Glutamatergic neuron (in vitro differentiated cells): ENCODE measurements around the gene NUP205. TPM values are rescaled to one million over a fixed set of nuclear protein-coding genes. Genes with fewer than 3 reads are reported as not detected.
"Not testable (repeated sequence)": the region's sequence is repeated elsewhere in the genome, so short reads cannot be mapped to it uniquely, and the experiment has no call there.

ENCODE experiments used
- DNase-seq: peaks from one replicate; pipeline ENCODE4 v3.0.0; 2022
- H3K27ac Mint-ChIP-seq: one replicate; pipeline ENCODE4 v1.8.0; 2020; ENCODE audit warnings: mild to moderate bottlenecking, mixed read lengths, inconsistent platforms; ENCODE audit not compliant: unreplicated experiment
- H3K27me3 Mint-ChIP-seq: one replicate; pipeline ENCODE4 v1.8.0; 2020; ENCODE audit warnings: mild to moderate bottlenecking, moderate library complexity, mixed read lengths, inconsistent platforms; ENCODE audit not compliant: unreplicated experiment
- H3K36me3 Mint-ChIP-seq: one replicate; pipeline ENCODE4 v1.8.0; 2020; ENCODE audit warnings: mild to moderate bottlenecking, mixed read lengths, inconsistent platforms; ENCODE audit not compliant: unreplicated experiment
- H3K4me1 Mint-ChIP-seq: one replicate; pipeline ENCODE4 v1.8.0; 2020; ENCODE audit warnings: mild to moderate bottlenecking, low read depth, mixed read lengths, inconsistent platforms; ENCODE audit not compliant: unreplicated experiment
- H3K4me3 Mint-ChIP-seq: one replicate; pipeline ENCODE4 v1.8.0; 2020; ENCODE audit warnings: mild to moderate bottlenecking, mixed read lengths, inconsistent platforms; ENCODE audit not compliant: unreplicated experiment
- H3K9me3 Mint-ChIP-seq: one replicate; pipeline ENCODE4 v1.8.0; 2020; ENCODE audit warnings: mild to moderate bottlenecking, moderate library complexity, mixed read lengths, inconsistent platforms; ENCODE audit not compliant: unreplicated experiment
- total RNA-seq: library from RNA; stranded (reverse); fragmentation: NEBNext Ultra II Directional; extraction: Animal tissue kit (Norgen Biotek cat#: 25700); gene quantifications from one replicate; pipeline ENCODE4 v1.2.1, GENCODE V29; 2021; ENCODE audit not compliant: unreplicated experiment
- TF ChIP-seq, protein P1 (sequence below): fragments of 200-600 bp; sonication (generic); IDR thresholded peaks from one replicate; pipeline ENCODE4 v1.5.0; 2021; ENCODE audit not compliant: partially characterized antibody, unreplicated experiment

The NUP205 gene
- total RNA-seq, 1 donor from 2014 or later = 56.5 TPM

DNA sequence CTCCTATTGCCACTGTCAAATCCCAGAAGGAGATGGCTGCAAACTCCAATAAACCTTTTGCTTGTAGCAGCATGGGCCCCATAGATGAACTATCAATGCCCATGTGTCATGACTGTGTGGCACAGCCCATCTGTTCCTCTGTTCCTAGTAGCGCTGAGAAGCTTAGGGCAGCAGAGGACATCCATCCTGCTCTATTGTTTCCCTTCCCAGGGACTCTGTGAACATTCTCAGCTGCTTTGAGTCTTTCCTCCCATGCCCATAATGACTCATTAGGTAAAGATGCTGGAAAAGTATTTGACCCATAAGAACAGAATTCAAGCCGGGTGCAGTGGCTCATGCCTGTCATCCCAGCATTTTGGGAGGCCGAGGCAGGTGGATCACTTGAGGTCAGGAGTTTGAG, 132.8 kb downstream of the NUP205 start:
- no peak overlapping the region for H3K4me3 Mint-ChIP-seq
- H3K36me3 Mint-ChIP-seq = no peaks in the 10 kb centered on the region
- no peaks in the 10 kb centered on the region for H3K9me3 Mint-ChIP-seq
- H3K27me3 Mint-ChIP-seq = peaks cover 2% of the 10 kb centered on the region
- H3K27ac Mint-ChIP-seq = no peak overlapping the region
- DNase-seq = no peak
- TF ChIP-seq, protein P1, sequence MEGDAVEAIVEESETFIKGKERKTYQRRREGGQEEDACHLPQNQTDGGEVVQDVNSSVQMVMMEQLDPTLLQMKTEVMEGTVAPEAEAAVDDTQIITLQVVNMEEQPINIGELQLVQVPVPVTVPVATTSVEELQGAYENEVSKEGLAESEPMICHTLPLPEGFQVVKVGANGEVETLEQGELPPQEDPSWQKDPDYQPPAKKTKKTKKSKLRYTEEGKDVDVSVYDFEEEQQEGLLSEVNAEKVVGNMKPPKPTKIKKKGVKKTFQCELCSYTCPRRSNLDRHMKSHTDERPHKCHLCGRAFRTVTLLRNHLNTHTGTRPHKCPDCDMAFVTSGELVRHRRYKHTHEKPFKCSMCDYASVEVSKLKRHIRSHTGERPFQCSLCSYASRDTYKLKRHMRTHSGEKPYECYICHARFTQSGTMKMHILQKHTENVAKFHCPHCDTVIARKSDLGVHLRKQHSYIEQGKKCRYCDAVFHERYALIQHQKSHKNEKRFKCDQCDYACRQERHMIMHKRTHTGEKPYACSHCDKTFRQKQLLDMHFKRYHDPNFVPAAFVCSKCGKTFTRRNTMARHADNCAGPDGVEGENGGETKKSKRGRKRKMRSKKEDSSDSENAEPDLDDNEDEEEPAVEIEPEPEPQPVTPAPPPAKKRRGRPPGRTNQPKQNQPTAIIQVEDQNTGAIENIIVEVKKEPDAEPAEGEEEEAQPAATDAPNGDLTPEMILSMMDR = no peak
- H3K4me1 Mint-ChIP-seq = peaks cover 2% of the 10 kb centered on the region

DNA sequence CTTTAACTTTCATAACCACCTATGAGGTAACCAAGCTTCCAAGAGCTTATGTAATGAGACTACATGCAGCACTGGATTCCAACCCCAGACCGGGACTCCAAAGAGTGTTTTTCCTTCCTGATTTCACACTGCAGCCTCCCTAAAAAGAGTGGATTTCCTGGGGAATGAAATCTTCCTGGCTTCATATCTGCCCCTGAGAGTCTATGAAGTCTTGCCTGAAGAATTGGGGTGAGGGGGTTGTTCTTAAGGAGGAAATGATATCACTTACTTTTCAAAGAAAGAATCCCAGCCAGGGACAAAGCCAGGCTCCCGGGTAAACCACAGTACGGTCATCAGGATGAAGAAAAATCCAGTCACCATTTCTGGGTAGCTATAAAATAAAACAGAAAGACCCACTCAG, 134.3 kb downstream of the NUP205 start:
- Mint-ChIP-seq H3K36me3 (no peaks in the 10 kb centered on the region), H3K27ac (no peak overlapping the region), H3K4me1 (peaks cover 2% of the 10 kb centered on the region), H3K27me3 (no peaks in the 10 kb centered on the region), H3K4me3 (no peak overlapping the region), H3K9me3 (peaks cover 2% of the 10 kb centered on the region)
- TF ChIP-seq, protein P1 = no peak
- no peak for DNase-seq

DNA sequence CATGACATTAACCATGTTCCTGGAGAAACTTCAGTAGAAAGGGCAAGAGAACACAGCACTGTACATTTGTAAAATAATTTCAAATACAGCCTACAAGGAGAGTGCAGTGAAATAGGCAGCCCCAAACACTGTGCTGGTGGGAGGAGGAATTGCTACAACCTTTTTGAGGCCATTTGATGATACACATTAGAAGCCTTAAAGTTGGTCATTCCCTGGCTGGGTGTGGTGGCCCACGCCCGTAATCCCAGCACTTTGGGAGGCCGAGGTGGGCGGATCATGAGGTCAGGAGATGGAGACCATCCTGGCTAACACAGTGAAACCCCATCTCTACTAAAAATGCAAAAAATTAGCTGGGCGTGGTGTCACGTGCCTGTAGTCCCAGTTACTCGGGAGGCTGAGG, 134.9 kb downstream of the NUP205 start:
- not testable (repeated sequence) for H3K4me1 Mint-ChIP-seq, H3K27me3 Mint-ChIP-seq, H3K27ac Mint-ChIP-seq, H3K9me3 Mint-ChIP-seq, H3K4me3 Mint-ChIP-seq, DNase-seq, H3K36me3 Mint-ChIP-seq

DNA sequence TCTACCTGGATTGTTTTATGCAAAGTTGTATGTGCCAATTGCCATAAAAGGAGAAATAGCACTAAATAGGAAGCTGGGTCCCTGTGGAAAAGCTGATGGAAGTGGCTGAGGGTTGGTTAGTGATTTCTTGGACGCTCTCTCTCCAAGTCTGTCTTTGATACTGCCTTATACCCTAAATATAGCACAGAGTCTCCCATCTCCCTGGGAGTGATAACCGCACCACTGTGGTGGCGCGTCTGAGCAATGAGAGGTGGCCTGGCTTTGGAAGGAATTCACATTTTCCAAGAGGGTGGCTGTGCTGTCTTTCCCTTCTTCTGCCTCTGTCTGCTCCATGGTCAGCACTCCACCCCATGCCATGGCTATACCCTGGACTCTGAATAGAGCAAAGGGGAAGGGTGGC, 135.8 kb downstream of the NUP205 start:
- H3K4me1 Mint-ChIP-seq = peaks cover 7% of the 10 kb centered on the region
- peaks cover 2% of the 10 kb centered on the region for H3K9me3 Mint-ChIP-seq
- no peak for DNase-seq
- H3K4me3 Mint-ChIP-seq = no peak overlapping the region
- H3K27ac Mint-ChIP-seq = no peak overlapping the region
- H3K27me3 Mint-ChIP-seq = peaks cover 3% of the 10 kb centered on the region
- TF ChIP-seq, protein P1 = no peak
- H3K36me3 Mint-ChIP-seq = no peaks in the 10 kb centered on the region

DNA sequence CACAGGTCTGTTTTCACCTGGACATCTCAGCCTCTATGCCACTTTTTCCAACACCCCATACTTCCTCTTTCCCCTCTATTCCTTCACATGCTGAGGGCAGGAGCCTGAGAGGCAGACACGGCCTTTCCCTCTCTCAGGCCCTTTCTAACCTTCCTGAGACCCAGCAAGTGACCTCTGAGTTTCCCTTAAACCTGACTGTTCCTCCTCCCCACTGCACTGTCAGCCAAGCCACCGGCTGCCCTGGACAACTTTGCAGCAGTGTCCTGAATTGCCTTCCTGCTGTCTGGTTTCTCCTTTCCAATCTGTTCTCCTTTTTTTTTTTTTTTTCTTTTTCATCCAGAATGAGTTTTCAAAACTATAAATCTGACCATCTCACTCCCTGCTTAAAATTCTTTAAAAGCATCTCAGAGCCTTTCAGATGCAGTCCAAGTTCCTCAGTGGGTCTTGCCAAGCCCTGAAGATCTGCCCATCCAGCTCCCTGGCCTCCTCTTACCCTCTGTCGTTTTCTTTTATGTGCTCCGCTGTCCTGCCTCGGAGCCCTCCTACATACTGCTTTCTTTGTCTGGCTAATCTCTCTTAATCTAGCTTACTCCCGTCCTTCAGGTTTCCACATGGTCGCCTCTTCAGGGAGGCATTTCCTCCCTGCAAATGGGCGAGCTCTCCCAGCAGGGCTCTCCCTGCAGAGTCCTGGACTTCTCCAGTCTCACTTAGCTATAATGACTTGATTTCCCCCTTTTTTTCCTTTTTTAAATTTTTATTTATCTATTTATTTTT, 139.7 kb downstream of the NUP205 start:
- H3K36me3 Mint-ChIP-seq = peaks cover 5% of the 10 kb centered on the region
- H3K27me3 Mint-ChIP-seq = peaks cover 3% of the 10 kb centered on the region
- peaks cover 4% of the 10 kb centered on the region for H3K9me3 Mint-ChIP-seq
- no peak overlapping the region for H3K27ac Mint-ChIP-seq
- peaks cover 7% of the 10 kb centered on the region for H3K4me1 Mint-ChIP-seq
- H3K4me3 Mint-ChIP-seq = no peak overlapping the region
- TF ChIP-seq, protein P1 = no peak
- no peak for DNase-seq

Other genes with a start within 250 kb of the NUP205 start
- gene CNOT4, start 47.8 kb upstream of the NUP205 start, total RNA-seq = 25.3 TPM
- gene STMP1, start 104.6 kb downstream of the NUP205 start, total RNA-seq = 54.6 TPM
- not detected for gene SLC13A4, start 170.3 kb downstream of the NUP205 start, total RNA-seq
- gene FAM180A, start 190.9 kb downstream of the NUP205 start, total RNA-seq = not detected